Measurements from ENCODE around the gene NOS1.

DNA sequence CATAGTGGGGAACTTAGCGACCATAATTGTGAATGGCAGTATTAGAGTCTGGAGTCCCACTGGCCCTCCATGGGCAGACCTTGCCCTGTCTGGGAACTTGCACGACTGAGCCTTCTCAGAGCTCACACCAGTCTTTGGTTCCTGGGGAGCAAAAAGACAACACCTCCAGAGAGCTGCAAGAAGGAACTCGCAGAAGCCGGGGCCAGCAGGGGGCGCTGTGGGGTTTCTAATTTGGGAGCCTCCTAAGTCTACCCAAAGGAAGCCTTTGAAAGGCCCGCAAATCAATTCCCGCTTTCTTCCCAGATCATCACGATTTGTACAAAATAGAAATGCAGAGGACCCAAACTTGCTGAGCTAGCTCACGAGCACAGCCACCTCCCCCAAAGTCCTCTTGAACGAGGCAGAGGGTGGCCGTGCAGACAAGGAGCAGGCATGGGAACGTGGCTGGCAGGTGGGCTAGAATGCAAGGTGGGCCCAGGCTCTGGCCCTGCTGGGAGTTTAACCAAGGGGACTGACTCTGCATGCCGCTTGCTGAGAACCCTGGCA lies 124.9 kb downstream of the NOS1 start:
- TF ChIP-seq, protein P1, sequence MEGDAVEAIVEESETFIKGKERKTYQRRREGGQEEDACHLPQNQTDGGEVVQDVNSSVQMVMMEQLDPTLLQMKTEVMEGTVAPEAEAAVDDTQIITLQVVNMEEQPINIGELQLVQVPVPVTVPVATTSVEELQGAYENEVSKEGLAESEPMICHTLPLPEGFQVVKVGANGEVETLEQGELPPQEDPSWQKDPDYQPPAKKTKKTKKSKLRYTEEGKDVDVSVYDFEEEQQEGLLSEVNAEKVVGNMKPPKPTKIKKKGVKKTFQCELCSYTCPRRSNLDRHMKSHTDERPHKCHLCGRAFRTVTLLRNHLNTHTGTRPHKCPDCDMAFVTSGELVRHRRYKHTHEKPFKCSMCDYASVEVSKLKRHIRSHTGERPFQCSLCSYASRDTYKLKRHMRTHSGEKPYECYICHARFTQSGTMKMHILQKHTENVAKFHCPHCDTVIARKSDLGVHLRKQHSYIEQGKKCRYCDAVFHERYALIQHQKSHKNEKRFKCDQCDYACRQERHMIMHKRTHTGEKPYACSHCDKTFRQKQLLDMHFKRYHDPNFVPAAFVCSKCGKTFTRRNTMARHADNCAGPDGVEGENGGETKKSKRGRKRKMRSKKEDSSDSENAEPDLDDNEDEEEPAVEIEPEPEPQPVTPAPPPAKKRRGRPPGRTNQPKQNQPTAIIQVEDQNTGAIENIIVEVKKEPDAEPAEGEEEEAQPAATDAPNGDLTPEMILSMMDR (IDR thresholded peaks at IDR 0.05), result peak; percentile 98
- TF ChIP-seq ZFX (IDR thresholded peaks at IDR 0.05; ENCODE audit: borderline replicate concordance), result no peak

Data from 22Rv1 (cell line).